Trophoblast cell (in vitro differentiated cells and primary cell): ENCODE data around the gene LAMA2.

Experiments used
- DNase-seq, 2 donors: peaks; one replicate each; pipeline ENCODE4 v3.0.0-alpha.2; 2016
- H2AFZ ChIP-seq: 2 replicates; pipeline ENCODE4 v1.6.1; 2013; ENCODE audit warnings: low read length, moderate library complexity, mild to moderate bottlenecking; ENCODE audit not compliant: insufficient read depth, poor library complexity
- H2AK5ac ChIP-seq: 2 replicates; pipeline ENCODE4 v1.6.1; 2013; ENCODE audit warnings: mild to moderate bottlenecking, low read length
- H2BK120ac ChIP-seq: 2 replicates; pipeline ENCODE4 v1.6.1; 2013; ENCODE audit warnings: low read length, mild to moderate bottlenecking, moderate library complexity; ENCODE audit not compliant: insufficient read depth, poor library complexity
- H2BK12ac ChIP-seq: 2 replicates; pipeline ENCODE4 v1.6.1; 2013; ENCODE audit warnings: mild to moderate bottlenecking, low read length, moderate library complexity
- H2BK5ac ChIP-seq: 2 replicates; pipeline ENCODE4 v1.6.1; 2013; ENCODE audit warnings: low read length, low read depth, moderate library complexity, mild to moderate bottlenecking; ENCODE audit not compliant: poor library complexity
- H3K14ac ChIP-seq: 2 replicates; pipeline ENCODE4 v1.6.1; 2013; ENCODE audit warnings: mild to moderate bottlenecking, low read length
- H3K18ac ChIP-seq: 2 replicates; pipeline ENCODE4 v1.6.1; 2013; ENCODE audit warnings: mild to moderate bottlenecking, low read length
- H3K23ac ChIP-seq: 2 replicates; pipeline ENCODE4 v1.6.1; 2013; ENCODE audit warnings: low read length
- H3K27ac ChIP-seq: 2 replicates; pipeline ENCODE4 v1.5.1; 2013; ENCODE audit warnings: low read depth, mild to moderate bottlenecking, inconsistent platforms, low read length, moderate library complexity
- H3K27me3 ChIP-seq: 2 replicates; pipeline ENCODE4 v1.6.1; 2013; ENCODE audit warnings: inconsistent platforms, mild to moderate bottlenecking, low read length, moderate library complexity; ENCODE audit not compliant: insufficient read depth
- H3K36me3 ChIP-seq, 2 experiments: 1 replicate in 1 of 2; 2 replicates in 1 of 2; pipeline ENCODE4 v1.6.1; 2013; ENCODE audit warnings: low read length in 2 of 2, mild to moderate bottlenecking in 2 of 2, moderate library complexity in 1 of 2; ENCODE audit not compliant: insufficient read depth in 2 of 2, control insufficient read depth in 1 of 2
- H3K4ac ChIP-seq: 2 replicates; pipeline ENCODE4 v1.6.1; 2013; ENCODE audit warnings: low read depth, mild to moderate bottlenecking, low read length, moderate library complexity
- H3K4me1 ChIP-seq, 2 experiments: 1 replicate in 1 of 2; 2 replicates in 1 of 2; pipeline ENCODE4 v1.6.1; 2013; ENCODE audit warnings: low read length in 2 of 2, mild to moderate bottlenecking in 2 of 2, moderate library complexity in 1 of 2; ENCODE audit not compliant: insufficient read depth in 2 of 2, control insufficient read depth in 1 of 2
- H3K4me2 ChIP-seq: 2 replicates; pipeline ENCODE4 v1.6.1; 2013; ENCODE audit warnings: inconsistent platforms, mild to moderate bottlenecking, low read length, moderate library complexity
- H3K4me3 ChIP-seq: 2 replicates; pipeline ENCODE4 v1.5.1; 2013; ENCODE audit warnings: mild to moderate bottlenecking, low read depth, low read length, inconsistent platforms
- H3K79me1 ChIP-seq: one replicate; pipeline ENCODE4 v1.6.1; 2013; ENCODE audit warnings: low read length
- H3K79me2 ChIP-seq: 2 replicates; pipeline ENCODE4 v1.6.1; 2013; ENCODE audit warnings: low read length, mild to moderate bottlenecking; ENCODE audit not compliant: control insufficient read depth, insufficient read depth, poor library complexity
- H3K9ac ChIP-seq: 2 replicates; pipeline ENCODE4 v1.6.1; 2013; ENCODE audit warnings: mild to moderate bottlenecking, low read length
- H3K9me3 ChIP-seq: 2 replicates; pipeline ENCODE4 v1.6.1; 2013; ENCODE audit warnings: low read depth, mild to moderate bottlenecking, control low read depth, inconsistent platforms, low read length; ENCODE audit not compliant: insufficient read depth
- H4K12ac ChIP-seq: 2 replicates; pipeline ENCODE4 v1.6.1; 2013; ENCODE audit warnings: low read depth, mild to moderate bottlenecking, low read length, moderate library complexity
- H4K8ac ChIP-seq: 2 replicates; pipeline ENCODE4 v1.6.1; 2013; ENCODE audit warnings: low read depth, mild to moderate bottlenecking, low read length, moderate library complexity
- H4K91ac ChIP-seq: one replicate; pipeline ENCODE4 v1.6.1; 2013; ENCODE audit warnings: low read depth, mild to moderate bottlenecking, low read length, moderate library complexity
- WGBS: extraction: QIAGEN DNeasy Blood & Tissue Kit; methylation state at CpG from one replicate; pipeline ENCODE4 v1.1.7; 2013; ENCODE audit warnings: missing lambda C conversion rate; ENCODE audit not compliant: insufficient read length, insufficient coverage; ENCODE audit errors: extremely low coverage; 5-methylcytosine and 5-hydroxymethylcytosine counted together

The LAMA2 gene

DNA sequence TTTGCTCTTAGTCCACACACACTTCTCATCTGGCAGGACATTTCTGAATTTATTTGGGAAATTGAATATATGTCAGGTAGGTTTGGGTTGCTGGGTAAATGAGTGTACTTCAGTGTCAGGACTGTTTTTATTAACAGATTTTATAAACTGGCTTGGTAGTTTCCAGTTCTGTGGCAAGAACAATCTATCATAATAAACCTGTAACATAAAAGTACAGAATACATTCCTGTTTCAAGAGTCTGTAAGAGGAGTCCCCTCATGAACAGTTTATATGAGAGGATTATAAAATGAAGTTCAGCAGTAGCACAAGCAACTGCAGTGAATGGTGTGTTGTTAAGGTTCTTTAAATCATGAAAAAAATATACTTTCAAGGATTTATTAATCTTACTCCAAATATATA lies 81.8 kb downstream of the LAMA2 start:
- Histone ChIP-seq H3K27ac (no peak overlapping the region), H3K79me2 (no peaks in the 10 kb centered on the region), H2AK5ac (no peak overlapping the region), H3K27me3 (no peaks in the 10 kb centered on the region), H3K4ac (no peak overlapping the region), H2BK5ac (no peak overlapping the region), H3K18ac (no peak overlapping the region), H4K8ac (no peak overlapping the region), H2AFZ (no peak overlapping the region), H2BK12ac (no peak overlapping the region), H2BK120ac (no peak overlapping the region), H3K14ac (no peak overlapping the region), H3K36me3 (no peaks in the 10 kb centered on the region), H4K12ac (no peak overlapping the region), H3K23ac (no peak overlapping the region), H3K4me3 (no peak overlapping the region), H3K9me3 (no peaks in the 10 kb centered on the region), H4K91ac (no peak overlapping the region), H3K4me2 (no peak overlapping the region), H3K4me1 (no peaks in the 10 kb centered on the region), H3K79me1 (no peaks in the 10 kb centered on the region), H3K9ac (no peak overlapping the region)
- DNase-seq = no peak

DNA sequence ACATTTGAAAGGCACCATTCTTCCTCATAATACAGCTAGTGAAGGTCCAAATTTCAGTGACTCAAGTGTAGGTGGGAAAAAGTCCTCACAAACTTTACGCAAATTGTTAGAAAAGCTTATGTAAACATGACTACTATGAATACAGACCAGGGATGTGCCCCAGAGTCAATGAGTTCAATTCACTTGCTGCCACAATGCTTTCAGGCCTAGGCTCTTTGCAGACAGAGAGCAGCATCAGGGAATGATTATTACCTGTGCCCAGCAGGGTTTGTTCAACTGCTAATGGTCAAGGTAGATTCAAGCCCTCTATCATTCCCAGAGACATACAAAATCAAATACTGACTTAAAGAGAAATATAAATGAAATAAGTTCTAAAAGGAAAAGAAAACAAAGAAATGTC lies 84.0 kb downstream of the LAMA2 start:
- H3K27ac ChIP-seq = no peak overlapping the region
- H3K23ac ChIP-seq = no peak overlapping the region
- no peak overlapping the region for H2BK120ac ChIP-seq
- H4K91ac ChIP-seq = no peak overlapping the region
- DNase-seq = no peak
- no peak overlapping the region for H4K12ac ChIP-seq
- no peaks in the 10 kb centered on the region for H3K27me3 ChIP-seq
- H2AFZ ChIP-seq = no peak overlapping the region
- no peaks in the 10 kb centered on the region for H3K79me1 ChIP-seq
- no peak overlapping the region for H2BK12ac ChIP-seq
- no peak overlapping the region for H3K4me3 ChIP-seq
- WGBS = no CpG with 5 or more reads among the region's 1 CpG
- H3K14ac ChIP-seq = no peak overlapping the region
- no peak overlapping the region for H3K9ac ChIP-seq
- H3K9me3 ChIP-seq = no peaks in the 10 kb centered on the region
- H3K4me1 ChIP-seq = no peaks in the 10 kb centered on the region
- no peak overlapping the region for H2BK5ac ChIP-seq
- H4K8ac ChIP-seq = no peak overlapping the region
- no peaks in the 10 kb centered on the region for H3K79me2 ChIP-seq
- H3K4me2 ChIP-seq = no peak overlapping the region
- no peak overlapping the region for H3K18ac ChIP-seq
- H3K36me3 ChIP-seq = no peaks in the 10 kb centered on the region
- no peak overlapping the region for H3K4ac ChIP-seq
- no peak overlapping the region for H2AK5ac ChIP-seq

DNA sequence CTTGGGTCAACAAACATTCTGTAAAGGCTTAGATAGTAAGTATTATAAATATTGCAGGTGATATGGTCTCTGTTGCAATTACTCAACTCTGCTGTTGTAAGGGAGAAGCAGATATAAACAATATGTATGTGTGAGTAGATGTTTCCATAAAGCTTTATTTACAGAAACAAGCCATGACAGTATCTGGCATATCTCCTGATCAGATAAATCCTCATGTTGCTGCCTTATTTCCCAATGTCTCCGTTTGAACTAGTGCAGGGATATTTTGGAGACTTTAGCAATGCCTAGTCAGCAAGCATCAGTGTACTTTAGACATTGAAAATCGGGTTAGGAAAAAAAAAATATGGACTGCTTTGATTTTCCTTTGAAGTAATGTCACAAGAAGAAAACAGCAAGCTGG lies 96.1 kb downstream of the LAMA2 start:
- no peaks in the 10 kb centered on the region for H3K9me3 ChIP-seq
- WGBS = no CpG with 5 or more reads among the region's 2 CpGs
- no peaks in the 10 kb centered on the region for H3K36me3 ChIP-seq
- no peaks in the 10 kb centered on the region for H3K79me2 ChIP-seq
- H3K9ac ChIP-seq = no peak overlapping the region
- no peak overlapping the region for H3K4ac ChIP-seq
- DNase-seq = no peak
- no peak overlapping the region for H2AK5ac ChIP-seq
- no peak overlapping the region for H3K4me2 ChIP-seq
- no peaks in the 10 kb centered on the region for H3K27me3 ChIP-seq
- no peak overlapping the region for H4K91ac ChIP-seq
- H3K4me1 ChIP-seq = no peaks in the 10 kb centered on the region
- H4K12ac ChIP-seq = no peak overlapping the region
- no peak overlapping the region for H4K8ac ChIP-seq
- H2AFZ ChIP-seq = no peak overlapping the region
- H3K4me3 ChIP-seq = no peak overlapping the region
- H3K27ac ChIP-seq = no peak overlapping the region
- no peak overlapping the region for H3K18ac ChIP-seq
- no peaks in the 10 kb centered on the region for H3K79me1 ChIP-seq
- no peak overlapping the region for H2BK120ac ChIP-seq
- H2BK5ac ChIP-seq = no peak overlapping the region
- no peak overlapping the region for H3K14ac ChIP-seq
- no peak overlapping the region for H3K23ac ChIP-seq
- H2BK12ac ChIP-seq = no peak overlapping the region

DNA sequence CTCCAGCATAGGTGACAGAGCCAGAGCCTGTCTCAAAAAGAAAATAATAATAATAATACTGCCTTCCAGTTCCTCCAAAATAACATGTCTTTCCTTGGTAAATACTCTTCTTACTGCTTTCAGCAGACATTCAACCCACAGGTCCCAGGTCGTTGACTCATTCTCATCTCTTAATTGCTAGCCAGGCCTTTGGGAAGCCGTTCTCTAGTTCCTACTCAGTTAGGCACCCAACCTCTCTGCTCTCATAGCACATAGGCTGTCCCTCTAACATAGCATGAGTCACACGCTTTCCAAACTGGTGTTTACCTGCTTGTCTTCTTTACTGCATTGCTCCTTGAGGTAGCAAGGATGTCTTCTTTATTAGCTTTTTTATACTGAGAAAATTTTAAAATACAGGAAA lies 98.8 kb downstream of the LAMA2 start:
- H3K4me3 ChIP-seq = no peak overlapping the region
- peak; percentile 3 to 7 for DNase-seq
- WGBS = no CpG with 5 or more reads among the region's 3 CpGs
- H2BK5ac ChIP-seq = no peak overlapping the region
- H4K8ac ChIP-seq = no peak overlapping the region
- H3K14ac ChIP-seq = no peak overlapping the region
- no peaks in the 10 kb centered on the region for H3K36me3 ChIP-seq
- no peak overlapping the region for H2AFZ ChIP-seq
- H3K4me2 ChIP-seq = no peak overlapping the region
- no peaks in the 10 kb centered on the region for H3K9me3 ChIP-seq
- no peak overlapping the region for H2BK12ac ChIP-seq
- no peak overlapping the region for H3K27ac ChIP-seq
- H4K91ac ChIP-seq = no peak overlapping the region
- H4K12ac ChIP-seq = no peak overlapping the region
- no peak overlapping the region for H3K23ac ChIP-seq
- H3K18ac ChIP-seq = no peak overlapping the region
- H3K4me1 ChIP-seq = no peaks in the 10 kb centered on the region
- no peaks in the 10 kb centered on the region for H3K79me1 ChIP-seq
- H2BK120ac ChIP-seq = no peak overlapping the region
- H3K79me2 ChIP-seq = no peaks in the 10 kb centered on the region
- H3K27me3 ChIP-seq = no peaks in the 10 kb centered on the region
- no peak overlapping the region for H2AK5ac ChIP-seq
- no peak overlapping the region for H3K4ac ChIP-seq
- H3K9ac ChIP-seq = no peak overlapping the region

DNA sequence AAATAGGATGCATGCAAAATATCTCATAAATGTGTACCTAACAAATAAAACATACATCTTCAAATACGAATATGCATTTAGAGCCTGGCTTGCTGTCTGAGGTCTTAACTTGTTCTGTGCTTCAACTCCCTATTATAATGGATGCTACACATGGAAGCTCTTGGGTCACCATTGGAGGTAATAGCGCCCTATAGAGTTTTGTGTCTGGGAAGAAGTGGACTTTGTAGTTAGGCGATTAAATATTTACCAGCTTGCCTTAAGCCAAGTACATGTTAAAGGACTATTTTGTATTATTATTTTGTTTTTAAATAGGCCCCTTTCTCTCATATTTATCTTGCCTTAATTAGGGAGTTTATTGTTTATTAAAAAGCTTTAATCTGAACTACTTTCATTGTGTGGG lies 107.4 kb downstream of the LAMA2 start:
- Histone ChIP-seq H3K9ac (no peak overlapping the region), H4K8ac (no peak overlapping the region), H3K27ac (no peak overlapping the region), H3K4ac (no peak overlapping the region), H3K9me3 (no peaks in the 10 kb centered on the region), H2AFZ (no peak overlapping the region), H3K18ac (no peak overlapping the region), H3K14ac (no peak overlapping the region), H3K36me3 (no peaks in the 10 kb centered on the region), H4K91ac (no peak overlapping the region), H2BK12ac (no peak overlapping the region), H3K79me2 (no peaks in the 10 kb centered on the region), H2AK5ac (no peak overlapping the region), H3K4me3 (no peak overlapping the region), H3K4me2 (no peak overlapping the region), H2BK5ac (no peak overlapping the region), H4K12ac (no peak overlapping the region), H3K4me1 (no peaks in the 10 kb centered on the region), H3K23ac (no peak overlapping the region), H2BK120ac (no peak overlapping the region), H3K27me3 (no peaks in the 10 kb centered on the region), H3K79me1 (no peaks in the 10 kb centered on the region)
- no CpG with 5 or more reads among the region's 3 CpGs for WGBS
- no peak for DNase-seq
